NB4 (cell line): ENCODE measurements around the gene GNA12.

ENCODE experiments used
- DNase-seq: peaks from one replicate; pipeline ENCODE4 v3.0.0; 2010; ENCODE audit warnings: low read depth
- H3K4me3 ChIP-seq: one replicate; pipeline ENCODE4 v1.5.1; 2011; ENCODE audit warnings: mild to moderate bottlenecking, low read depth, low read length, moderate library complexity
- CTCF ChIP-seq: IDR thresholded peaks from one replicate; pipeline ENCODE4 v1.5.1; 2012; ENCODE audit warnings: low read depth, low read length
- MYC ChIP-seq: IDR thresholded peaks from 2 replicates; pipeline ENCODE4 v1.6.1; 2011; ENCODE audit warnings: low read depth, low read length
- POLR2A ChIP-seq: IDR thresholded peaks from 2 replicates; pipeline ENCODE4 v1.6.1; 2011; ENCODE audit warnings: mild to moderate bottlenecking; ENCODE audit not compliant: insufficient read length; ENCODE audit errors: extremely low read depth
- TF ChIP-seq, protein P1 (sequence below): IDR thresholded peaks from 2 replicates; pipeline ENCODE4 v1.6.1; 2011; ENCODE audit warnings: low read depth, low read length

Gene GNA12

DNA sequence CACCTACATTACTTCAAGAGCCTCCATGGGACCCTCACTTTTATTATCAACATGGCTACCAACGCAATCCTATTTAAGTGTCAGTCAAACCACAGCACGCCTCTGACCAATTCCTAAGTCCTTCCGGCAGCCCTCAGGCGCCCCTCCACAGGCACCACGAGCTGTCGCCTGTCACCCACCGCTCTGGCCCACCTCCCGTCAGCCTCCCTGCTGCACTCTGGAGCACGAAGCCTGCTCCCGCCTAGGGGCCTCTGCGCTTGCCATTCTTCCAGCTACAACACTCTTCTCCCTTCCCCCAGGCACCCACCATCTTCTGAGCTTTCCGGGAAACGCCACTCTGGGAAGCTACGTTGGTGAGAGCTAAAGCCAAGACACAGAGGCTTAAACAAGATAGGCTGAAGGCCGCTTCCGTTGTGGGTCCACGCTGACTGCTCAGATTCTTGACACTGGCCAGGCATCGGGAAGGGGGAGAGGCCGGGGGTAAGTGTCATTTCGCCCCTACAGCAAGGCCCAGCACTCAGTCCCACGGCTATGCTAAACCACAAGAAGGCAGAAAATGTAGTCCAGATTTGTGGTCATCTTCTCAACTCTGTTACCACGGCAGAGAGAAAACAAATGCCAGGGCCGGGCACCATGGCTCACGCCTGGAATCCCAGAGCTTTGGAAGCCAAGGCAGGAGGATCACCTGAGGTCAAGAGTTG, 56.7 kb downstream of the GNA12 start:
- no peak for TF ChIP-seq CTCF
- TF ChIP-seq MYC, result no peak
- TF ChIP-seq POLR2A, result no peak
- no peak for DNase-seq
- no peak overlapping the region for H3K4me3 ChIP-seq

GRCh38 chr7:2786607-2787116, 57.4 kb downstream of the GNA12 start:
- DNase-seq, result no peak
- TF ChIP-seq POLR2A (no peak), MYC (no peak), CTCF (no peak)
- TF ChIP-seq, protein P1, sequence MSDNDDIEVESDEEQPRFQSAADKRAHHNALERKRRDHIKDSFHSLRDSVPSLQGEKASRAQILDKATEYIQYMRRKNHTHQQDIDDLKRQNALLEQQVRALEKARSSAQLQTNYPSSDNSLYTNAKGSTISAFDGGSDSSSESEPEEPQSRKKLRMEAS, result no peak
- no peak overlapping the region for H3K4me3 ChIP-seq

DNA sequence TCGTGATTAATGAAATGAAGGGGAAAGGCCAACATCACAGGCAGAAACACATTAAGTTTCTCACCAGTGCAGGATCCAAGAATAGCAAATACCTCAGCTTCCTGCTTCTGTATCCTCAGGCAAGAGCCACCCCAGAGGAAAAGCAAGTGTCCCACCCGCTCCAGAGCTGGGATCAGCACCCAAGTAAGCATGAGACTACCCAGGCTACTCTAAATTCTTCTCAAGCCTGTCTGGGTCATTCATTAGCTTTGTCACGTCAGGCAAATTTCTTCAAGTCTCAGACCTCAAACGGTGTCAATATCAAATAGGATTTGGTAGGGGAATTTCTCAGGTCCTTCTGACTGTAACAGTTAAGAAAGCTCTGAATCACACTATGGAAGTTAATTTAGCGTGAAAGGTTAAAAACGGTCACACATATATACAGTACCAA, 59.0 kb downstream of the GNA12 start:
- no peak overlapping the region for H3K4me3 ChIP-seq
- TF ChIP-seq MYC, result no peak
- TF ChIP-seq CTCF, result no peak
- TF ChIP-seq, protein P1, result no peak
- TF ChIP-seq POLR2A, result no peak
- DNase-seq, result no peak

- TF ChIP-seq CTCF, result no peak
- H3K4me3 ChIP-seq, result no peak overlapping the region
- no peak for DNase-seq
Observed at GRCh38 chr7:2782565-2782964, 61.5 kb downstream of the GNA12 start.

GRCh38 chr7:2782121-2782520, 62.0 kb downstream of the GNA12 start:
- TF ChIP-seq, protein P1, result no peak
- TF ChIP-seq MYC, result no peak
- no peak for TF ChIP-seq POLR2A
- no peak for TF ChIP-seq CTCF
- no peak overlapping the region for H3K4me3 ChIP-seq
- no peak for DNase-seq

- TF ChIP-seq POLR2A (no peak), MYC (no peak), CTCF (no peak)
- TF ChIP-seq, protein P1, result no peak
- DNase-seq, result no peak
- H3K4me3 ChIP-seq, result no peak overlapping the region
Observed at GRCh38 chr7:2781636-2782035, 62.5 kb downstream of the GNA12 start.
